ENCODE measurements around the gene SMG1.

- TF ChIP-seq CTCF (IDR thresholded peaks at IDR 0.05): no peak
- no peak for TF ChIP-seq POLR2A (IDR thresholded peaks at IDR 0.05; ENCODE audit: low read depth)
- TF ChIP-seq EP300 (IDR thresholded peaks at IDR 0.05): no peak
Observed at GRCh38 chr16:18811925-18812324, 114.3 kb downstream of the SMG1 start.
